Testis (tissue), 3 donors: Measurements from ENCODE around the gene MYO15A. TPM values are rescaled to one million over a fixed set of nuclear protein-coding genes. Genes with fewer than 3 reads are reported as not detected.

Experiments
- DNase-seq: peaks from one replicate; pipeline ENCODE4 v3.0.0-alpha.2; 2019
- H3K27ac ChIP-seq, 2 donors: fragments of 200-600 bp; sonication (generic); one replicate each; pipeline ENCODE4 v1.5.1; 2019
- H3K27me3 ChIP-seq: fragments of 200-600 bp; sonication (generic); one replicate; pipeline ENCODE4 v1.5.1; 2019
- H3K36me3 ChIP-seq: fragments of 200-600 bp; sonication (generic); one replicate; pipeline ENCODE4 v1.5.1; 2017; ENCODE audit warnings: low read depth; ENCODE audit errors: missing control alignments
- H3K4me1 ChIP-seq: fragments of 200-600 bp; sonication (generic); one replicate; pipeline ENCODE4 v1.5.1; 2019
- H3K4me3 ChIP-seq, 2 donors: fragments of 200-600 bp; sonication (generic); one replicate each; pipeline ENCODE4 v1.5.1; 2017 to 2019
- H3K9me3 ChIP-seq: fragments of 200-600 bp; sonication (generic); one replicate; pipeline ENCODE4 v1.5.1; 2017
- CTCF ChIP-seq, 3 experiments: fragments of 450-650 bp in 2 of 3; fragments of 200-600 bp in 1 of 3; sonication (generic) in 1 of 3; IDR thresholded peaks; one replicate each; pipeline ENCODE4 v1.5.1; 2016 to 2019; ENCODE audit warnings: antibody characterized with exemption in 3 of 3, mild to moderate bottlenecking in 2 of 3, moderate library complexity in 1 of 3
- POLR2A ChIP-seq: fragments of 450-650 bp; IDR thresholded peaks from one replicate; pipeline ENCODE4 v1.6.1; 2017; ENCODE audit warnings: antibody characterized with exemption, mild to moderate bottlenecking, moderate library complexity
- WGBS, 2 donors: methylation state at CpG; one replicate each; pipeline ENCODE4 v1.1.5; 2018; 5-methylcytosine and 5-hydroxymethylcytosine counted together
- intact Hi-C: fragments of 100-400 bp; cut with DNase I; formaldehyde crosslinking; loops from one replicate; pipeline ENCODE4 v1.15.1; 2023; ENCODE audit warnings: low total_unique reads
- polyA plus RNA-seq: library from polyadenylated mRNA; stranded (reverse); fragments of 350-450 nt; fragmentation: Illumina TruSeq; extraction: RNeasy Lipid Tissue Mini Kit (QIAGEN cat#74804); gene quantifications from one replicate; pipeline ENCODE4 v1.2.3, GENCODE V29; 2014; ENCODE audit warnings: low read depth, low replicate concordance; ENCODE audit not compliant: insufficient read depth
- total RNA-seq, 2 donors: library from RNA; depleted of rRNA; stranded (reverse); fragments of >200 nt; gene quantifications; one replicate each; pipeline ENCODE4 v1.2.3, GENCODE V29; 2016

MYO15A gene
- total and polyA plus RNA-seq, 3 donors from 2014 or later, result 18.6 to 30.2 (median 21.7) TPM

GRCh38 chr17:18185832-18186626, 77.5 kb downstream of the MYO15A start:
- no peak for DNase-seq
- intact Hi-C loops, result no loop called here
- TF ChIP-seq POLR2A (no peak), CTCF (IDR thresholded peaks at IDR 0.05) (no peak)
- Histone ChIP-seq H3K27me3 (no peaks in the 10 kb centered on the region), H3K4me1 (peaks cover 53% of the 10 kb centered on the region), H3K36me3 (no peaks in the 10 kb centered on the region), H3K9me3 (no peaks in the 10 kb centered on the region), H3K4me3 (peak overlapping the region; percentile 90 to 94), H3K27ac (peak overlapping the region in 1 of 2 donors; percentile 99)
- 36 to 46% methylated on average over 10 of the region's 10 CpGs for WGBS, 2 donors

GRCh38 chr17:18186627-18186982, 78.0 kb downstream of the MYO15A start:
- TF ChIP-seq POLR2A (no peak), CTCF (IDR thresholded peaks at IDR 0.05) (no peak)
- WGBS, 2 donors, result 15 to 25% methylated on average over 1 of the region's 1 CpG
- Histone ChIP-seq H3K27ac (peak overlapping the region in 1 of 2 donors; percentile 99), H3K9me3 (no peaks in the 10 kb centered on the region), H3K27me3 (no peaks in the 10 kb centered on the region), H3K4me3 (peak overlapping the region; percentile 90 to 94), H3K4me1 (peaks cover 52% of the 10 kb centered on the region), H3K36me3 (no peaks in the 10 kb centered on the region)
- DNase-seq, result no peak
- intact Hi-C loops, result no loop called here

GRCh38 chr17:18187226-18187625, 78.7 kb downstream of the MYO15A start:
- Histone ChIP-seq H3K4me1 (peaks cover 46% of the 10 kb centered on the region), H3K27ac (peak overlapping the region in 1 of 2 donors; percentile 8), H3K9me3 (no peaks in the 10 kb centered on the region), H3K36me3 (no peaks in the 10 kb centered on the region), H3K27me3 (no peaks in the 10 kb centered on the region), H3K4me3 (peak overlapping the region in 1 of 2 donors; percentile 90)
- no peak for DNase-seq
- TF ChIP-seq CTCF (IDR thresholded peaks at IDR 0.05) (no peak), POLR2A (no peak)
- 7 to 22% methylated on average over 2 of the region's 2 CpGs for WGBS, 2 donors
- intact Hi-C loops, result no loop called here

- peak overlapping the region; percentile 8 to 54 for H3K27ac ChIP-seq
- no peaks in the 10 kb centered on the region for H3K9me3 ChIP-seq
- intact Hi-C loops, result no loop called here
- no peaks in the 10 kb centered on the region for H3K27me3 ChIP-seq
- no peak for DNase-seq
- no peak overlapping the region for H3K4me3 ChIP-seq
- no peaks in the 10 kb centered on the region for H3K36me3 ChIP-seq
- WGBS, 2 donors, result 34 to 38% methylated on average over 9 of the region's 9 CpGs
- no peak for TF ChIP-seq CTCF (IDR thresholded peaks at IDR 0.05)
- no peak for TF ChIP-seq POLR2A
- H3K4me1 ChIP-seq, result peaks cover 46% of the 10 kb centered on the region
Observed at GRCh38 chr17:18187821-18188761, 79.5 kb downstream of the MYO15A start.
